Posterior cingulate gyrus (tissue), 11 donors: ENCODE data around the gene USH2A.
A peak's percentile ranks its signal among the peaks of the same experiment; 100 is the strongest.
"Not testable (repeated sequence)": the region's sequence is repeated elsewhere in the genome, so short reads cannot be mapped to it uniquely, and the experiment has no call there.

ENCODE experiments used
- DNase-seq, 10 donors: peaks; one replicate each; pipeline versions ENCODE4 v3.0.0 to v3.0.0-alpha.2; 2020 to 2021; ENCODE audit warnings: mixed read lengths in 3 of 10
- intact Hi-C: fragments of 100-400 bp; cut with DNase I; formaldehyde crosslinking; loops from one replicate; pipeline ENCODE4 v1.15.1; 2023

USH2A gene

GRCh38 chr1:216416488-216416887 lies 6.8 kb downstream of the USH2A start:
- no peak for DNase-seq
- intact Hi-C loops = no loop called here

- no peak for DNase-seq
- intact Hi-C loops = no loop called here
These were observed 13.2 kb downstream of the USH2A start for GRCh38 chr1:216410026-216410425.

- intact Hi-C loops = no loop called here
- no peak for DNase-seq
These were observed 32.3 kb downstream of the USH2A start for GRCh38 chr1:216390956-216391355.

GRCh38 chr1:216389774-216390173 lies 33.5 kb downstream of the USH2A start:
- no peak for DNase-seq
- intact Hi-C loops = no loop called here

DNA sequence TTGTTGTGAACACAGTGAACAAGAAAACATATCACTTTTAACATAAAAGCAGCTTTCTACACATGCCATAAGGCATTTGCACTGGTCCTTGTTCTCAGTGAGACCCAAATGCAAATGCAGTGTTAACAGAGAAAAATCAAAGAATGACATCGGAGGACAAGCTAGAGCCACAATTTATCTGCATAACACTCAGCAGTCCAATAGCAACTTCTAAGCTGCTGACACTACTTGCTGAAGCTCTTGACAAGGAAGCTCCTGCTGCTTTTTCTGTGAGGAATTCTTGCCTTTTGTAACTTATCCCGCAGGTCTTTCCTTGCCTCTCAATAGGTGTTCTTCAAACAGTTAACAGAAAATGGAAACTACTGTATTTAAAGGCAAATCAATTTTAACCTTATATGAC lies 34.7 kb downstream of the USH2A start:
- intact Hi-C loops = no loop called here
- no peak for DNase-seq

DNA sequence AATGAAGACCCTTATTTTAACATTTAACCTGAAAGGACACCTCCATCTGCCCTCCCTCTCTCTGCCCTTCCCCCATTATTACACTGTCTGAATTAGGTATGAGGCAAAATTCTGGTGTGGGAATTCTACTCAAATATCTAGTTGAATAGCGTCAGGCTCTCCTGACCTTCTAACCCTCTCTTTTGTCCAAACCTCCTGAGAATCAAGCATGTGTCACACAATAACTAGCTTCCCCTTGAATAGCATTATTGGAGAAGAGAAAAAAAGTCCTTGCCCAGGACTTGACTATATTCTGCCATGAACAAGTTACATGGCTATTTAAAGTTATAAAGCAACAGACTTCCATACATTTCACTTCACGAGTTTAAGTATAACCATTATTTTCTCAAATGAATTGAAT lies 35.5 kb downstream of the USH2A start:
- DNase-seq = no peak
- intact Hi-C loops = no loop called here

GRCh38 chr1:216379441-216379840 lies 43.8 kb downstream of the USH2A start:
- DNase-seq = no peak
- intact Hi-C loops = no loop called here

DNA sequence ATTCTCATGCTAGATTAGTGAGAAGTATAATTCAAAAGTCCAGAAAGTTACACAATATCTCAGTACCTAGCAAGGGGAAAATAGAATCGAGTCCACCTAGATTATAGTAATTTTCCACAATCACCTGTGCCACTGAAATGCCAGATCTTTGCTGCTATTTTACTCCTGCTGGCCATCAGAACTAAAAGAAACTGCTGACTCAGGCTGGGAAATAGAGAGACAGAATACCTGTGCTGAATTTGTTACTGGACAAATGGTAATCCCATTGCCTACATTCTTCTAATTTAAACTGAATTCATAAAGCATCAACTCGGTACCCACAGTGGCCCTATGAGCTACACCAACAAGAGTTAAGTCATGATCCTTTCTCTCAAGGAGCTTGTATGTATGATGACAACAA lies 55.0 kb downstream of the USH2A start:
- DNase-seq = no peak
- intact Hi-C loops = no loop called here

DNA sequence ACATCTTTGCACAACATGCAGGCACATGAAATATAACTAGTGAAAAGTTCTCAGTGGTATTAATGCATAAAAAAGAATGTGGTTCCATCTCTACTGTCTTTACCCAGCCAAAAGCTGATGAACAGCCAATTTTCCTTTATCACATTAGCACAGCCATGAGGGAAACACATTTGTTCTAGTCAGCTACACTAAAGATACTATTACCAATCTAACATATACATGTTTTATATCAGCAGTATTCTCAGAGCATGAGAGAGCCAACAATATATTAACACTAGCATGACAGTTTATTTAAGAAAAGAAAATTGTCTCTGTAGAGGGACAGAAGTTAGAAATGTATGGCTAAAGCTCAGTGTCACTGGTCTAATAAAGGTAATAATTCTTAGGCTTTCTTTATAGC lies 56.3 kb downstream of the USH2A start:
- intact Hi-C loops = no loop called here
- DNase-seq = no peak

DNA sequence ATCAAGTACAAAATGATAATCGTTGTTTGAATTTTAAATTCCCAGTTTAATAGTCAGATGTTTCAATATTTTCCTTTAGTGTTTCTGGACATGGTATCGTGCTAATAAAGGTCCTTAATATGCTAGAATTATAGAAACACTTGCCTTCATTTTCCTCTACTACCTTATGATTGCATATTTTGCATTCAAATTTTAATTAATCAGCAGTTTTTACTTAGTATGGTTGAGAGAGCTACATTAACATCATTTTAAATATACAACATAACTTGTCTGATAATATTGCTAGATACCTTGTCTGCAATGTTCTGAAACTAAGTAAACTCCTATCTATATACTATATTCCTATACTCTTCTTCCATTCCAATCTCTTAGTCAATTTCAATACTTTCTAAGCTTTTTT lies 66.3 kb downstream of the USH2A start:
- DNase-seq = no peak
- intact Hi-C loops = no loop called here

DNA sequence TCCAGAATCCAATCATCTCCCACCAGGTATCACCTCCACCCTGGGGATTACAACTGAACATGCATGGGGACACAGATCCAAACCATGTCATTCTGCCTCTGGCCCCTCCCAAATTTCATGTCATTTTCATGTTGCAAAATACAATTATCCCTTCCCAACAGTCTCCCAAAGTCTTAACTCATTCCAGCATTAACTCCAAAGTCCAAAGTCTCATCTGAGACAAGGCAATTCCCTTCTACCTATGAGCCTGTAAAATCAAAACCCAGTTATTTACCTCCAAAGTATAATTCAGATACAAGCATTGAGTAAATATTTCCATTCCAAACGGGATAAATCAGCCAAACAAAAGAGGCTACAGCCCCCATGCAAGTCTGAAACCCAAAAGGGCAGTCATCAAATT lies 73.1 kb downstream of the USH2A start:
- DNase-seq = no peak
- intact Hi-C loops = no loop called here

GRCh38 chr1:216346526-216346925 lies 76.7 kb downstream of the USH2A start:
- intact Hi-C loops = no loop called here
- no peak for DNase-seq

DNA sequence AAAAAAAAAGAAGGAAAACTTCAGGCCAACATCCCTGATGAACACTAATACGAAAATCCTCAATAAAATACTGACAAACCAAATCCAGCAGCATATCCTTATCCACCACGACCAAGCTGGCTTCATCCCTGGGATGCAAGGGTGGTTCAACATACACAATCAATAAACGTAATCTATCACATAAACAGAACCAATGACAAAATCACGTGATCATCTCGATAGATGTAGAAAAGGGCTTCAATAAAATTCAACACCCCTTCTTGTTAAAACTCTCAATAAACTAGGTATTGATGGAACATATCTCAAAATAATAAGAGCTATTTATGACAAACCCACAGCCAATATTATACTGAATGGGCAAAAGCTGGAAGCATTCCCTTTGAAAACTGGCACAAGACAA lies 82.7 kb downstream of the USH2A start:
- DNase-seq, intact Hi-C loops: not testable (repeated sequence)

GRCh38 chr1:216332462-216332861 lies 90.8 kb downstream of the USH2A start:
- intact Hi-C loops = no loop called here
- no peak for DNase-seq

DNA sequence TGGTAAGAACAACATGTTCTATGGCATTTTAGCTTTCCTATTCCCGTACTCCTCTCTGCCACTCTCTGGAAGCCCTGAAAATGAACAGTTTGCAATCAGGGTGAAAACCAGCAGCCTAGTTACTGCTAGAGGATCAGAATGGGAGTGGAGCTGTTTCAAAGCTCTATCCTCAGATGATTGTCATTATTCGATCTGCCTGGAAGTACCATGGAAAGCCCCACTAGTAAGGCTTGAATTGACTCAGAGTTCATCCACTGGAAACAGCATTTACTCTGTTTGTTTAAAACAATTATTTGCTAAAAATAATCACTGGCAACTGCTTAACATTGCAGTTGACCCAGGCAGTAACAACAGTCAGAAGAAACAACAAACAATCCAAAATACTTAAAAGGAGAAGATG lies 91.2 kb downstream of the USH2A start:
- intact Hi-C loops = no loop called here
- no peak for DNase-seq

DNA sequence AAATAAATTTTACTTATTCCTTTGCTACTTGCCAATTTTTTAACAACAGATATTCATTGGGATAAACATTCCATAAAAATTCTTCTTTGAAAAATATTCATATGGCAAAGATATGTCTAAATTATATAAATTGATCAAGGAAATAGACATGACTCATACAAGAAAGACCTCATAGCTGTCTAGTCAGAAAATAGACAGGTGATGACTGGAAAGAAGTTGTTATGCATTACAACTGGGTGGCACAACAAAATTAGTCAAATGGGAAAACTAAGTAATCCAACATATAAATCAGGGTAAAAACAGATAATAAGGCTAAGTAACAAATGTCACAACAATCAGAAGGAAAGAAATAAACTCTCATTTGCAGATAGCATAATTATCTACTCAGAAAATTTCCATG lies 92.0 kb downstream of the USH2A start:
- intact Hi-C loops = no loop called here
- no peak for DNase-seq

DNA sequence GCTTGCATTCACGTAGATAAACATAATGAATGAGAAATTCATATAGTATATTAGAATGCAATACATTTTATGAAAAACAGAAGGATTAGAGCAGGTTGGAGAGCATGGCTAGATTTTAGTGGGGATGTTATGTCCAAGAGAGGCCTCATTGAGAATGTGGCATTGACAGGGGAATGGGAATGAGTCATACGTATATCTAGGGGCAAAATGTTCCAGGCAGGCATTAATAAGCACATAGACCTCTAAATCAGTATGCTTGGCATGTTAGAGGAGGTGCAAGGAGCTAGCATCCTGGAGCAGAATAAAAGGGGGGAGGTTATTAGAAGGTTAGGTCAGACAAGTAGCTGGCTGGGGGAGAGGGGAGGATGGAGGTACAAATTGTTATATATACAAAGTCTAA lies 93.0 kb downstream of the USH2A start:
- no peak for DNase-seq
- intact Hi-C loops = no loop called here

DNA sequence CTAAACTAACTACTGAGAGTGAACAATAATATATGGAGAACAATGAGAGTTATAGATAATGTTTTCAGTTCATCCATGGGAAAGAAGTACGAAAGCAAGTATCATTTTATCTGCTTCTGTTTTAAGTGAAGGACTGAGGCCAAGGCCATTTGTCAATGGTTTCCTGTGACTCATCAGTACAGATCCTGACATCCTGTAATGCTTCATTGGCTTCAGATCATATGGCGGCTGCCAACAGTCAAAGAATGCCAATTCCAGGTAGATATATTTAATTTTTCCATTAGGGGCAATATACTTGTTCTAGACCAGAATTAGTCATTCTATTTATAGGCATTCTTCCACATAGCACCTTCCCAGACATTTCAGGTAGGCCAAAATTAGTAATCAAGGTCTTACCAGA lies 97.3 kb downstream of the USH2A start:
- DNase-seq = no peak
- intact Hi-C loops = no loop called here

DNA sequence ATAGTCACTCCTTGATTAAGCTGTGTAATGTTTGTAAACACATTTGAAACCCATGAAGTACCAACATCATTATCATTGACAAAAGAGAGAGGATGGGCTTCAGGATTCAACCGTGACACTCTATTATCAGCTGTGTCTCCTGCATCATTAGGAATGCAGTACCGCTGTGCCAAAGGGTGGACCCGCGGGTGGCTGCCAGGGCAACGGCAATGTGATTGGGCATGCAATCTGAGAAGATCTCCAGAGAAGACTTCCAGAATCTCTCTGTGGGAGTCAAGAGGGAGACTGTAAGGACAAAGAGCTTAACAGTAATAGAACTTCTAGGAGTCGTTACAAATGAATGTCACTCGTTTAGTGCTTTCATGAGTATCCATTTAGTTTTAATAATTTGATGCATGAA lies 97.9 kb downstream of the USH2A start:
- peak in 1 of 10 donors; percentile 35 for DNase-seq
- intact Hi-C loops = no loop called here

DNA sequence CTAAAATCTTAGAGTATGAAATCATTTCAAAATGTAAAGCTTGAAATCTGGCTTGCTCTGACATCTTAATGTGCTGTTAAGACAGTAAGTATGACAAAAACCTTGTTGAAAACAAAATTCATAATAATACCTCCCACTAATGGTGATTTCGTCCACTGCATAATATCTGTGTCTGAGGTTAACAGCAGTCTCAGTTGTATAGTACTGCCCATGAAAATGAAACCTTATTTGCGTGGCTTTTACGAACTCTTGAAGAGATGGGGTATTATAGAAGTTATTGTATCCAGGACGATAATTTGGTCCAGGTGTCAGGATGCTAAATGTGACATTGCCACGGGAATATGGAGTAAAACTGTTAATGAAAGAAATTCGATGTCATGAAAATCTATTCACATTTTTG lies 99.9 kb downstream of the USH2A start:
- intact Hi-C loops = no loop called here
- no peak for DNase-seq

- DNase-seq = no peak
- intact Hi-C loops = no loop called here
These were observed 108.7 kb downstream of the USH2A start for GRCh38 chr1:216314379-216315095.

GRCh38 chr1:216310776-216311175 lies 112.5 kb downstream of the USH2A start:
- DNase-seq = no peak
- intact Hi-C loops = no loop called here

GRCh38 chr1:216306830-216307229 lies 116.4 kb downstream of the USH2A start:
- no peak for DNase-seq
- intact Hi-C loops = no loop called here
